ENCODE measurements around the gene HCN3. TPM values are rescaled to one million over a fixed set of nuclear protein-coding genes. Genes with fewer than 3 reads are reported as not detected.

HCN3 gene
- total RNA-seq, 1 experiment from 2014 or later = 19.6 TPM

GRCh38 chr1:155253797-155254196 lies 23.5 kb upstream of the HCN3 start:
- intact Hi-C loops (cut with micrococcal nuclease; ENCODE audit: unreplicated experiment) = no loop called here
- Mint-ChIP-seq H3K36me3 (ENCODE audit: insufficient read depth, unreplicated experiment) (peaks cover 36% of the 10 kb centered on the region), H3K4me3 (ENCODE audit: low read depth, unreplicated experiment) (peak overlapping the region; percentile 74), H3K27me3 (ENCODE audit: unreplicated experiment) (no peaks in the 10 kb centered on the region), H3K27ac (ENCODE audit: unreplicated experiment) (no peak overlapping the region), H3K4me1 (ENCODE audit: low read depth, unreplicated experiment) (peaks cover 15% of the 10 kb centered on the region), H3K9me3 (ENCODE audit: low read depth, unreplicated experiment) (no peaks in the 10 kb centered on the region)
- no TSS peak for BruUV-seq (replicated peaks)
- TF ChIP-seq, protein P1, sequence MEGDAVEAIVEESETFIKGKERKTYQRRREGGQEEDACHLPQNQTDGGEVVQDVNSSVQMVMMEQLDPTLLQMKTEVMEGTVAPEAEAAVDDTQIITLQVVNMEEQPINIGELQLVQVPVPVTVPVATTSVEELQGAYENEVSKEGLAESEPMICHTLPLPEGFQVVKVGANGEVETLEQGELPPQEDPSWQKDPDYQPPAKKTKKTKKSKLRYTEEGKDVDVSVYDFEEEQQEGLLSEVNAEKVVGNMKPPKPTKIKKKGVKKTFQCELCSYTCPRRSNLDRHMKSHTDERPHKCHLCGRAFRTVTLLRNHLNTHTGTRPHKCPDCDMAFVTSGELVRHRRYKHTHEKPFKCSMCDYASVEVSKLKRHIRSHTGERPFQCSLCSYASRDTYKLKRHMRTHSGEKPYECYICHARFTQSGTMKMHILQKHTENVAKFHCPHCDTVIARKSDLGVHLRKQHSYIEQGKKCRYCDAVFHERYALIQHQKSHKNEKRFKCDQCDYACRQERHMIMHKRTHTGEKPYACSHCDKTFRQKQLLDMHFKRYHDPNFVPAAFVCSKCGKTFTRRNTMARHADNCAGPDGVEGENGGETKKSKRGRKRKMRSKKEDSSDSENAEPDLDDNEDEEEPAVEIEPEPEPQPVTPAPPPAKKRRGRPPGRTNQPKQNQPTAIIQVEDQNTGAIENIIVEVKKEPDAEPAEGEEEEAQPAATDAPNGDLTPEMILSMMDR (IDR thresholded peaks at IDR 0.05; ENCODE audit: unreplicated experiment) = no peak
- CTCF ChIA-PET = no interaction called here
- DNase-seq = no peak

- no peak for DNase-seq
- Mint-ChIP-seq H3K36me3 (ENCODE audit: insufficient read depth, unreplicated experiment) (peaks cover 39% of the 10 kb centered on the region), H3K4me3 (ENCODE audit: low read depth, unreplicated experiment) (peak overlapping the region; percentile 74), H3K4me1 (ENCODE audit: low read depth, unreplicated experiment) (peaks cover 15% of the 10 kb centered on the region), H3K9me3 (ENCODE audit: low read depth, unreplicated experiment) (no peaks in the 10 kb centered on the region), H3K27ac (ENCODE audit: unreplicated experiment) (no peak overlapping the region), H3K27me3 (ENCODE audit: unreplicated experiment) (no peaks in the 10 kb centered on the region)
- no TSS peak for BruUV-seq (replicated peaks)
- intact Hi-C loops (cut with micrococcal nuclease; ENCODE audit: unreplicated experiment) = no loop called here
- CTCF ChIA-PET = no interaction called here
- TF ChIP-seq, protein P1 (IDR thresholded peaks at IDR 0.05; ENCODE audit: unreplicated experiment) = no peak
Measured at GRCh38 chr1:155254228-155254713, 23.0 kb upstream of the HCN3 start.

DNA sequence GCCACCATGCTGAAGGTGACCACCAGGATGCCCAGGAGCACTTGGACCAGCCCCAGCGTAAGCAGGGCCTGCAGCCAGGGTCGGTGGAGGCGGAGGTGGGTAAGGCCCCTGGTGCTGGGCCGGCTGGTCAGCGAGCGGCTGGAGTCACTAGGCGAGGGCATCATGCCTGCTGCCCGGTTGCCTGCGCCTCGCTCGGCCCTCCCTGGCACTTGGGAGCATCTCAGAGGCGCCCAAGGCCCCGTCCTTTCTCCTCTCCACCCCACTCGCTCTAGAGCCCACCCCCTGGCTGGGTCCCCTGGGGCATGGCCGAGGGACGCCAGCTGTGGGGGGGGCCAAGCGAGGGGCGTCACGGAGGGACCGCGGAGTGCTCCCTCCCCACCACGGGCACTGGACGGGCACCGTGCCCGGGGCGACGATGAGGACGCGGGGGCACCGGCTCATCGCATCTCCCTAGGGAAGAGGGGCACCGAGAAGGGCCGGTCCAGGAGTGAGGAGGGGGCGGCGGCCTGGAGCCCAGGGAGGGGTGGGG lies 22.5 kb upstream of the HCN3 start:
- Mint-ChIP-seq H3K36me3 (ENCODE audit: insufficient read depth, unreplicated experiment) (peaks cover 42% of the 10 kb centered on the region), H3K9me3 (ENCODE audit: low read depth, unreplicated experiment) (no peaks in the 10 kb centered on the region), H3K4me1 (ENCODE audit: low read depth, unreplicated experiment) (peaks cover 15% of the 10 kb centered on the region), H3K4me3 (ENCODE audit: low read depth, unreplicated experiment) (peak overlapping the region; percentile 74), H3K27me3 (ENCODE audit: unreplicated experiment) (no peaks in the 10 kb centered on the region), H3K27ac (ENCODE audit: unreplicated experiment) (no peak overlapping the region)
- intact Hi-C loops (cut with micrococcal nuclease; ENCODE audit: unreplicated experiment) = no loop called here
- BruUV-seq (replicated peaks) = no TSS peak
- TF ChIP-seq, protein P1 (IDR thresholded peaks at IDR 0.05; ENCODE audit: unreplicated experiment) = no peak
- CTCF ChIA-PET = interaction anchor here (0.6 kb wide), 1 partner anchor 1422 kb away, joined by 5 read pairs; no protein-coding TSS in a partner anchor
- peak; percentile 14 for DNase-seq

DNA sequence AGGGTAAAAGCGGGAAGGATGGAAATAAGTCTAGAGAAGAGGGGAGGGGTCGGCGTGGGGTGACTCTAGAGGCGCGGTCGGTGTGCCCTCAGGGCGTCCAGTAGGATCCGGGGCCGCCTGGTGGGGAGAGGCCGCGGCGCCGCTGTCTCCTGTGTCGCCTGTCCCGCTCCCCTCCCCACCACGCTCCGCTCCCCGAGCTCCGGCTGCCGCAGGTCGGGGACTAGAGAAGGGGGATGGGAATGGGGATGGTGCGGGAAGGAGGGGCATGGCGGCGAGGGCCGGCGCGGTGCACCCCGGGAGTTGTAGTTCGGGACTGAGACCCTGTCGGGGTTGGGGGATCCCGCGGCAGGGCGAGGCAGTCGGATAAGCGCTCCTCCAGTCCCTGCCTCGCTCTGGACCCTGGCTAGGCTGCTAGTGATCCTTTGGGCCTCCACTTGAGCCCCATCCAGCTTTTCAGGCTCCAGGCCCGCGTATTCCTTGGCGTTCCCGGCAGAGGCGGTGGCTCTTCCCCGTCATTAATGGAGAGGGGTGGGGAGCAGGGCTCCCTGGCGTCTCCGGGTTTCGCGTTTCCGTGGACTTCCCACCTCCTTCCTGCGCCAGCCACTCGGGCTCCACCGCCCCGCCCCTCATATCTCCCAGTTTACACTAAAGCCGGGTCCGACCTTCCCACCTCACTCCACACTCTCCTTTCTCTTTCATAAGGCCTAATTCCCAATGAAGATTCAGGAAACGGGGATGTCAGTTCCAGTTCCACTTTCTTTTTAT lies 21.8 kb upstream of the HCN3 start, which contains the start of gene ENTREP3:
TSS of gene ENTREP3 (minus strand) at position 241 of the 765 bp plus-strand sequence. CDS start 606 bp downstream, outside the sequence.
- Mint-ChIP-seq H3K4me1 (ENCODE audit: low read depth, unreplicated experiment) (peaks cover 21% of the 10 kb centered on the region), H3K9me3 (ENCODE audit: low read depth, unreplicated experiment) (no peaks in the 10 kb centered on the region), H3K27me3 (ENCODE audit: unreplicated experiment) (no peaks in the 10 kb centered on the region), H3K27ac (ENCODE audit: unreplicated experiment) (no peak within 1 kb of the TSS), H3K36me3 (ENCODE audit: insufficient read depth, unreplicated experiment) (peaks cover 48% of the 10 kb centered on the region), H3K4me3 (ENCODE audit: low read depth, unreplicated experiment) (peak within 1 kb of the TSS; percentile 74)
- DNase-seq = peak; percentile 86
- no TSS peak for BruUV-seq (replicated peaks)
- CTCF ChIA-PET = interaction anchor here (0.6 to 1.4 kb wide), 2 partner anchors 49 to 1421 kb away, joined by 3 to 5 read pairs; no protein-coding TSS in a partner anchor
- TF ChIP-seq, protein P1 (IDR thresholded peaks at IDR 0.05; ENCODE audit: unreplicated experiment) = no peak
- intact Hi-C loops (cut with micrococcal nuclease; ENCODE audit: unreplicated experiment) = no loop called here

Data from Calu3 (cell line).